Glutamatergic neuron (in vitro differentiated cells): Measurements from ENCODE around the gene GALNT17. TPM values are rescaled to one million over a fixed set of nuclear protein-coding genes. Genes with fewer than 3 reads are reported as not detected.

Source experiments
- DNase-seq: peaks from one replicate; pipeline ENCODE4 v3.0.0; 2022
- H3K27ac Mint-ChIP-seq: one replicate; pipeline ENCODE4 v1.8.0; 2020; ENCODE audit warnings: mild to moderate bottlenecking, mixed read lengths, inconsistent platforms; ENCODE audit not compliant: unreplicated experiment
- H3K27me3 Mint-ChIP-seq: one replicate; pipeline ENCODE4 v1.8.0; 2020; ENCODE audit warnings: mild to moderate bottlenecking, moderate library complexity, mixed read lengths, inconsistent platforms; ENCODE audit not compliant: unreplicated experiment
- H3K36me3 Mint-ChIP-seq: one replicate; pipeline ENCODE4 v1.8.0; 2020; ENCODE audit warnings: mild to moderate bottlenecking, mixed read lengths, inconsistent platforms; ENCODE audit not compliant: unreplicated experiment
- H3K4me1 Mint-ChIP-seq: one replicate; pipeline ENCODE4 v1.8.0; 2020; ENCODE audit warnings: mild to moderate bottlenecking, low read depth, mixed read lengths, inconsistent platforms; ENCODE audit not compliant: unreplicated experiment
- H3K4me3 Mint-ChIP-seq: one replicate; pipeline ENCODE4 v1.8.0; 2020; ENCODE audit warnings: mild to moderate bottlenecking, mixed read lengths, inconsistent platforms; ENCODE audit not compliant: unreplicated experiment
- H3K9me3 Mint-ChIP-seq: one replicate; pipeline ENCODE4 v1.8.0; 2020; ENCODE audit warnings: mild to moderate bottlenecking, moderate library complexity, mixed read lengths, inconsistent platforms; ENCODE audit not compliant: unreplicated experiment
- CTCF ChIP-seq: fragments of 200-600 bp; sonication (generic); IDR thresholded peaks from one replicate; pipeline ENCODE4 v1.5.0; 2021; ENCODE audit not compliant: partially characterized antibody, unreplicated experiment
- total RNA-seq: library from RNA; stranded (reverse); fragmentation: NEBNext Ultra II Directional; extraction: Animal tissue kit (Norgen Biotek cat#: 25700); gene quantifications from one replicate; pipeline ENCODE4 v1.2.1, GENCODE V29; 2021; ENCODE audit not compliant: unreplicated experiment

Gene GALNT17
- total RNA-seq, 1 donor from 2014 or later = 42.0 TPM

- peaks cover 39% of the 10 kb centered on the region for H3K36me3 Mint-ChIP-seq
- DNase-seq = no peak
- no peak for TF ChIP-seq CTCF
- peaks cover 6% of the 10 kb centered on the region for H3K27me3 Mint-ChIP-seq
- H3K4me1 Mint-ChIP-seq = peaks cover 7% of the 10 kb centered on the region
- no peak overlapping the region for H3K4me3 Mint-ChIP-seq
- H3K27ac Mint-ChIP-seq = no peak overlapping the region
- peaks cover 12% of the 10 kb centered on the region for H3K9me3 Mint-ChIP-seq
Observed at GRCh38 chr7:71518880-71519279, 386.9 kb downstream of the GALNT17 start.

GRCh38 chr7:71521506-71521905 lies 389.6 kb downstream of the GALNT17 start:
- no peak for TF ChIP-seq CTCF
- peaks cover 6% of the 10 kb centered on the region for H3K27me3 Mint-ChIP-seq
- peaks cover 7% of the 10 kb centered on the region for H3K4me1 Mint-ChIP-seq
- peaks cover 17% of the 10 kb centered on the region for H3K36me3 Mint-ChIP-seq
- peak overlapping the region; percentile 75 for H3K27ac Mint-ChIP-seq
- no peak for DNase-seq
- no peak overlapping the region for H3K4me3 Mint-ChIP-seq
- H3K9me3 Mint-ChIP-seq = peaks cover 8% of the 10 kb centered on the region

- DNase-seq = no peak
- no peak overlapping the region for H3K4me3 Mint-ChIP-seq
- peaks cover 11% of the 10 kb centered on the region for H3K36me3 Mint-ChIP-seq
- no peak overlapping the region for H3K27ac Mint-ChIP-seq
- peaks cover 4% of the 10 kb centered on the region for H3K9me3 Mint-ChIP-seq
- TF ChIP-seq CTCF = no peak
- peaks cover 3% of the 10 kb centered on the region for H3K27me3 Mint-ChIP-seq
- peaks cover 5% of the 10 kb centered on the region for H3K4me1 Mint-ChIP-seq
Observed at GRCh38 chr7:71526106-71526505, 394.2 kb downstream of the GALNT17 start.

- Mint-ChIP-seq H3K36me3 (peaks cover 2% of the 10 kb centered on the region), H3K4me1 (no peaks in the 10 kb centered on the region), H3K9me3 (peaks cover under 1% of the 10 kb centered on the region), H3K27ac (no peak overlapping the region), H3K27me3 (peaks cover 2% of the 10 kb centered on the region), H3K4me3 (no peak overlapping the region)
- no peak for TF ChIP-seq CTCF
- DNase-seq = no peak
Observed at GRCh38 chr7:71527213-71527612, 395.3 kb downstream of the GALNT17 start.

- Mint-ChIP-seq H3K4me3 (no peak overlapping the region), H3K36me3 (peaks cover 25% of the 10 kb centered on the region), H3K4me1 (peaks cover 4% of the 10 kb centered on the region), H3K9me3 (peaks cover 5% of the 10 kb centered on the region), H3K27ac (no peak overlapping the region), H3K27me3 (peaks cover 5% of the 10 kb centered on the region)
- no peak for DNase-seq
- TF ChIP-seq CTCF = no peak
Observed at GRCh38 chr7:71535616-71536015, 403.7 kb downstream of the GALNT17 start.
